Measurements from ENCODE around the gene TMEM178A.

DNA sequence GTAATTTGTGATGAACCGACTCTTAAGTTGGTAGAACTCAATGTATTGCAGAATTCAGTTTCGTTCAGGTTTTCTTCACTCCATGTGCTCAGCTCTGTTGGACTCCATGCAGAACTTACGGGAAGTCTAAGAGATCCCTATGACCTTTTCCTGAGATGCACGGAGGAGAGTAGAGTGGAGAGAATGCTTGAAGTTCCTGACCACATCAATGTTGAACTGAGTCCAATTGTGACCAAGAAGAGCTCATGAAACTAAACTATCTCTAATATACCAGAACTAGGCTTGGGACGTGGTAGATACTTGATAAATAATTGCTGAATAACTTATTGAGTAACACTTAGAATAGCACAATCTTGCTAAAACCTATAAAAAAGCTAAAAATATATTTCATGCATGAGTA lies 47.2 kb downstream of the TMEM178A start:
- TF ChIP-seq, protein P1, sequence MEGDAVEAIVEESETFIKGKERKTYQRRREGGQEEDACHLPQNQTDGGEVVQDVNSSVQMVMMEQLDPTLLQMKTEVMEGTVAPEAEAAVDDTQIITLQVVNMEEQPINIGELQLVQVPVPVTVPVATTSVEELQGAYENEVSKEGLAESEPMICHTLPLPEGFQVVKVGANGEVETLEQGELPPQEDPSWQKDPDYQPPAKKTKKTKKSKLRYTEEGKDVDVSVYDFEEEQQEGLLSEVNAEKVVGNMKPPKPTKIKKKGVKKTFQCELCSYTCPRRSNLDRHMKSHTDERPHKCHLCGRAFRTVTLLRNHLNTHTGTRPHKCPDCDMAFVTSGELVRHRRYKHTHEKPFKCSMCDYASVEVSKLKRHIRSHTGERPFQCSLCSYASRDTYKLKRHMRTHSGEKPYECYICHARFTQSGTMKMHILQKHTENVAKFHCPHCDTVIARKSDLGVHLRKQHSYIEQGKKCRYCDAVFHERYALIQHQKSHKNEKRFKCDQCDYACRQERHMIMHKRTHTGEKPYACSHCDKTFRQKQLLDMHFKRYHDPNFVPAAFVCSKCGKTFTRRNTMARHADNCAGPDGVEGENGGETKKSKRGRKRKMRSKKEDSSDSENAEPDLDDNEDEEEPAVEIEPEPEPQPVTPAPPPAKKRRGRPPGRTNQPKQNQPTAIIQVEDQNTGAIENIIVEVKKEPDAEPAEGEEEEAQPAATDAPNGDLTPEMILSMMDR (IDR thresholded peaks at IDR 0.05 in 8 of 11, conservative IDR thresholded peaks at IDR 0.05 in 3 of 11), result no peak
- TF ChIP-seq POLR2AphosphoS5 (IDR thresholded peaks at IDR 0.05), result no peak
